Measurements from ENCODE around the gene MRGPRX4. TPM values are rescaled to one million over a fixed set of nuclear protein-coding genes. Genes with fewer than 3 reads are reported as not detected.

Gene MRGPRX4
- total RNA-seq, 4 donors from 2014 or later, result not detected

DNA sequence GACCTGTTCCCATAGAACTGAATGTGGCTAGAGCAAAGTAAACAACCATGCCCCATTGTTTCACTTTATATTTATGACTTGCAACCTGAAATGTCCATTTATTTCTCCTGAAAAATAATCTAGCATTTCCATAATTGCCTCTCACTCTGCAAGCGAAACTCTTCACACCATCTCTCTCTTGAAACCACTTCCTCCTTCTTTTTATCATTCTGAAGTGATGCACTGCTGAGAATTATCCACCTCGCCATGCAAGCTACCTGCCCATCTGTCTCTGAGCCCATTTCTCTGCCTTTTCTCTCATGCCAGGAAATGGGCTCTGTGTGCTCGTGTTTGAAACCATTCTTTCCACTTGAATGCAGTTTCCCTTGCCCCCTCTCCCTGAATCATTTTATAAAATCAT lies 26.8 kb upstream of the MRGPRX4 start:
- TF ChIP-seq, protein P1, sequence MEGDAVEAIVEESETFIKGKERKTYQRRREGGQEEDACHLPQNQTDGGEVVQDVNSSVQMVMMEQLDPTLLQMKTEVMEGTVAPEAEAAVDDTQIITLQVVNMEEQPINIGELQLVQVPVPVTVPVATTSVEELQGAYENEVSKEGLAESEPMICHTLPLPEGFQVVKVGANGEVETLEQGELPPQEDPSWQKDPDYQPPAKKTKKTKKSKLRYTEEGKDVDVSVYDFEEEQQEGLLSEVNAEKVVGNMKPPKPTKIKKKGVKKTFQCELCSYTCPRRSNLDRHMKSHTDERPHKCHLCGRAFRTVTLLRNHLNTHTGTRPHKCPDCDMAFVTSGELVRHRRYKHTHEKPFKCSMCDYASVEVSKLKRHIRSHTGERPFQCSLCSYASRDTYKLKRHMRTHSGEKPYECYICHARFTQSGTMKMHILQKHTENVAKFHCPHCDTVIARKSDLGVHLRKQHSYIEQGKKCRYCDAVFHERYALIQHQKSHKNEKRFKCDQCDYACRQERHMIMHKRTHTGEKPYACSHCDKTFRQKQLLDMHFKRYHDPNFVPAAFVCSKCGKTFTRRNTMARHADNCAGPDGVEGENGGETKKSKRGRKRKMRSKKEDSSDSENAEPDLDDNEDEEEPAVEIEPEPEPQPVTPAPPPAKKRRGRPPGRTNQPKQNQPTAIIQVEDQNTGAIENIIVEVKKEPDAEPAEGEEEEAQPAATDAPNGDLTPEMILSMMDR (IDR thresholded peaks at IDR 0.05; ENCODE audit: low read depth), result no peak

DNA sequence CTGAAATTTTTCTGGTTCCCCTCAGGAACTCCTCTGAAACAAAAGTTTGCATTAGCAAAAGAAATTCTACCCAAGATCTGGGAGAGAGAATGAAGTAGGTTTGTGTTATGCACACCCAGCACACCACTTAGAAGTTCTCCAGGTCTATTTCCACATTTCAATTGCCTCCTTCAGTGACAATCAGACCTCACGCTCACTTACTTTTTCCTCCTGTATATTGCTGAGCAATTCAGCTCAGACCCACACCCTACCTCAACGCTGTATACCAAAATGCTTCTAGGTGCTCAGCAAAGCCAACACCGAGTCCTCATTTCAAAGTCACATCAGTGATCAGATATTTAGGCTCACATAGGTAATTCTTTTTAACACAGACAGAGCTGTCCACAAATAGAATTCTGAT lies 21.1 kb upstream of the MRGPRX4 start:
- TF ChIP-seq, protein P1 (IDR thresholded peaks at IDR 0.05; ENCODE audit: low read depth), result no peak

DNA sequence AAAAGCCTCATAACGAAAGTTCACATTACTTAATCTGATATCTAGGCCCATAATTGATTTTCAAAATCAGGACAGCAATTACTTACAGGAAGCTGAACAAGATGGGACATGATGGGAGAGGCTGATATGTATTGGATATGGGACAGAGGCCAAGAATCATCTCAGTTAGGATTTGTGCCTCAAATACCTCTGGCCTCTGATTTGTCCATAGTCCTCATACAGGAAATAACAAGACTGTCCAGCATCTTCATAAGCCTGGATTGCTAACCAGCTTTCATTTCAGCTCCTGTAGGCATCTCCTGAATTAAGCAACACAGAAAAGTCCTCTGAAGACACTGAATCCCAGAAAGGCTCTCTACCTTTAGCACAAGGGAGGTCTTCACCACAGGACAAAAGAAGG lies 4.3 kb upstream of the MRGPRX4 start:
- TF ChIP-seq, protein P1 (IDR thresholded peaks at IDR 0.05; ENCODE audit: low read depth), result no peak

DNA sequence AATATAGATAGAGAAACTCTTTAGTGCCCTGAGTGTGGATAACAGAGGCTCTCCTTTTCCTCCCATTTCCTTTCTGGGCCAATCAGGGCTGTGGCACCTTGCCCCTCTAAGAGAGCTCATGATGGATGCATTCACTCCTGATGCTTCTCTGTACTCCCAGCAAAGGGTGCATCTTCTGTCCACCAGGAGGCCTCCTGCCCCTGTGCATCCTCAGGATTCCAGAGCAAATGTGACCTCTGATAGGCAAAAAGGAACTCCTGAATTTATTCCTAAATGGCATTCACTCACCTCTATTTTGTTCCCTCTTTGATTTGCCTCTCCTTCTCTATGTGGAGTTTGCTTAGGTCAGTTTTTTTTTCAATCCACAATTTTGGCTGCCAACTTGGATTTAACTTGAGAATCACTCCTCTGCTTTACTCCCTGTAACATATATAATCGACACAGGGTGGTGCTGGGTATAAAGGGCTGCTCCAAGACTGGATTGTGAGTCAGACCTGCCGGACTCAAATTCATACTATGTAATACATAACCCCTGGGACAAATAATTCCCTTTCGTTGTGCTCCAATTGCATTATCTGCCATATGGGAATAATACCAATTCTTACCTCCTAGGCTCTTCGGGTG lies 1.1 kb upstream of the MRGPRX4 start:
- TF ChIP-seq, protein P1 (IDR thresholded peaks at IDR 0.05; ENCODE audit: low read depth), result no peak

DNA sequence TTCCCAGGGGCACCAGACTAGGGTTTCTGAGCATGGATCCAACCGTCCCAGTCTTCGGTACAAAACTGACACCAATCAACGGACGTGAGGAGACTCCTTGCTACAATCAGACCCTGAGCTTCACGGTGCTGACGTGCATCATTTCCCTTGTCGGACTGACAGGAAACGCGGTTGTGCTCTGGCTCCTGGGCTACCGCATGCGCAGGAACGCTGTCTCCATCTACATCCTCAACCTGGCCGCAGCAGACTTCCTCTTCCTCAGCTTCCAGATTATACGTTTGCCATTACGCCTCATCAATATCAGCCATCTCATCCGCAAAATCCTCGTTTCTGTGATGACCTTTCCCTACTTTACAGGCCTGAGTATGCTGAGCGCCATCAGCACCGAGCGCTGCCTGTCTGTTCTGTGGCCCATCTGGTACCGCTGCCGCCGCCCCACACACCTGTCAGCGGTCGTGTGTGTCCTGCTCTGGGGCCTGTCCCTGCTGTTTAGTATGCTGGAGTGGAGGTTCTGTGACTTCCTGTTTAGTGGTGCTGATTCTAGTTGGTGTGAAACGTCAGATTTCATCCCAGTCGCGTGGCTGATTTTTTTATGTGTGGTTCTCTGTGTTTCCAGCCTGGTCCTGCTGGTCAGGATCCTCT lies 709 bp downstream of the MRGPRX4 start:
- TF ChIP-seq, protein P1 (IDR thresholded peaks at IDR 0.05; ENCODE audit: low read depth), result no peak

DNA sequence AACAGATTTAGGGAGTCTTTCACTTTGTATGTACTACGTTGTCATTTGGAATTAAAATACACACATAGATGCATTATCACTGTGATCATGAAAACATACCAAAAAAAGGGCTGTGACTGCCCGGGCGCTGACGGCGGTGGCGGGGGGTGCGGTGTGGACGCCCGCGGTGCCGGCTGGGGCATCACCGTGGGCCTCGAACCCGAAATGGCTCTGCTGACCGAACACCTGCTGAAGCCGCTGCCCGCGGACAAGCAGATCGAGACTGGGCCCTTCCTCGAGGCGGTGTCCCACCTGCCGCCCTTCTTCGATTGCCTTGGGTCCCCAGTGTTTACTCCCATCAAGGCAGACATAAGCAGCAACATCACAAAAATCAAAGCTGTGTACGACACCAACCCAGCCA lies 16.2 kb downstream of the MRGPRX4 start:
- TF ChIP-seq, protein P1 (IDR thresholded peaks at IDR 0.05; ENCODE audit: low read depth), result no peak

DNA sequence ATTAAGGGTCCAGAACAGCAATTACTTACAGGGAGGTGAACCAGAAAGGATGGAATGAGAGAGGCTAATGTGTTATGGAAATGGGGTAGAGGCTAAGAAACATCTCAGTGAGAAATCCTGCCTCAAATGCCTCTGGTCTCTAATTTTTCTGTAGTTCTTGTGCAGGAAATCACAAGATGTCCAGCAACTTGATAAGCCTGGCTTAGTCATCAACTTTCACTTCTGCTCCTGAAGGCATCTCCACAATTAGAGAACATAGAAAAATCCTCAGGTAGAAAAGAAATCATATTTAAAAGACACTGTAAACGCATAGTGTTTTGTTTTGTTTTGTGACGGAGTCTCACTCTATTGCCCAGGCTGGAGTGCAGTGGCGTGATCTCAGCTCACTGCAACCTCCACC lies 18.7 kb downstream of the MRGPRX4 start:
- TF ChIP-seq, protein P1 (IDR thresholded peaks at IDR 0.05; ENCODE audit: low read depth), result no peak
